Measurements from ENCODE around the gene CFAP65.

DNA sequence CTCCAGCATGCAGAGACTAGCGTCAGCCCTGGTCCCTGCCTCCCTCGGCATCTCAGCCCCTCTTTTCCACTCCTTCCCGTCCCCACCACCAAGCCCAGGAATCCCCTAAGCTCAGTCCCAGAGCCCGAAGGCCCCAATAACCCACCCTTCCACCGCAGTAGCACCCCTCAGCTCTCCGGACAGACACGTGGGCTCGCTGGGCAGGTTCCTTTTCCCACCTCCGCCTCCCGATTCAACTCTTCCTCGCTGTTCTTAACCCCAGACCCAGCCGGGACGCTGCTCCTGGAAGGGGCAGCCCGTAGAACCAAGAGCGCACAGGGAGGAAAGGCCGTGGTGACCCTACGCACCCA lies 18.0 kb upstream of the CFAP65 start:
- TF ChIP-seq POLR2AphosphoS5 (IDR thresholded peaks at IDR 0.05; ENCODE audit: insufficient read depth in 1 of 2, low read depth in 1 of 2) (no peak), POLR2A (IDR thresholded peaks at IDR 0.05) (no peak)

Measured in vagina (tissue), 2 donors.